OCI-LY3 (cell line): ENCODE results near the gene RASGRF2.

Experiments used
- CTCF ChIP-seq: fragments of 200-600, 300-600 bp; sonication (generic); IDR thresholded peaks from 2 replicates; pipeline ENCODE4 v1.5.1; 2014; ENCODE audit warnings: antibody characterized with exemption, low read length, low read depth
- EZH2phosphoT487 ChIP-seq: fragments of 200-600 bp; shearing (Covaris generic); IDR thresholded peaks from 2 replicates; pipeline ENCODE4 v1.6.1; 2018; ENCODE audit warnings: antibody characterized with exemption, mixed run types, low read depth

GRCh38 chr5:81022688-81023084, 62.5 kb downstream of the RASGRF2 start:
- TF ChIP-seq CTCF (no peak), EZH2phosphoT487 (no peak)
